Measurements from ENCODE around the gene ARL8B.
"Not testable (repeated sequence)": the region's sequence is repeated elsewhere in the genome, so short reads cannot be mapped to it uniquely, and the experiment has no call there.

ARL8B gene

GRCh38 chr3:5113726-5114125 lies 8.4 kb upstream of the ARL8B start:
- H3K36me3 ChIP-seq (ENCODE audit: insufficient read depth, low read depth, low read length); H3K9me3 ChIP-seq (ENCODE audit: insufficient read depth, low read depth, low read length); H3K27me3 ChIP-seq (ENCODE audit: insufficient read depth, low read length); H3K9ac ChIP-seq (ENCODE audit: low read depth, low read length); H3K4me3 ChIP-seq (ENCODE audit: low read length); H3K27ac ChIP-seq (ENCODE audit: low read length); H3K4me1 ChIP-seq (ENCODE audit: insufficient read depth, low read length): not testable (repeated sequence)

- H3K9ac ChIP-seq (ENCODE audit: low read depth, low read length), result no peak overlapping the region
- H3K4me1 ChIP-seq (ENCODE audit: insufficient read depth, low read length), result no peaks in the 10 kb centered on the region
- H3K4me3 ChIP-seq (ENCODE audit: low read length), result no peak overlapping the region
- H3K9me3 ChIP-seq (ENCODE audit: insufficient read depth, low read depth, low read length), result no peaks in the 10 kb centered on the region
- H3K27me3 ChIP-seq (ENCODE audit: insufficient read depth, low read length), result no peaks in the 10 kb centered on the region
- no peak overlapping the region for H3K27ac ChIP-seq (ENCODE audit: low read length)
- H3K36me3 ChIP-seq (ENCODE audit: insufficient read depth, low read depth, low read length), result no peaks in the 10 kb centered on the region
Observed at GRCh38 chr3:5115506-5116162, 6.5 kb upstream of the ARL8B start.

GRCh38 chr3:5116538-5116937 lies 5.6 kb upstream of the ARL8B start:
- Histone ChIP-seq H3K9ac (ENCODE audit: low read depth, low read length) (no peak overlapping the region), H3K9me3 (ENCODE audit: insufficient read depth, low read depth, low read length) (no peaks in the 10 kb centered on the region), H3K4me3 (ENCODE audit: low read length) (no peak overlapping the region), H3K36me3 (ENCODE audit: insufficient read depth, low read depth, low read length) (no peaks in the 10 kb centered on the region), H3K27ac (ENCODE audit: low read length) (no peak overlapping the region), H3K4me1 (ENCODE audit: insufficient read depth, low read length) (no peaks in the 10 kb centered on the region), H3K27me3 (ENCODE audit: insufficient read depth, low read length) (no peaks in the 10 kb centered on the region)

- no peaks in the 10 kb centered on the region for H3K9me3 ChIP-seq (ENCODE audit: insufficient read depth, low read depth, low read length)
- no peaks in the 10 kb centered on the region for H3K36me3 ChIP-seq (ENCODE audit: insufficient read depth, low read depth, low read length)
- no peak overlapping the region for H3K27ac ChIP-seq (ENCODE audit: low read length)
- H3K4me3 ChIP-seq (ENCODE audit: low read length), result no peak overlapping the region
- no peaks in the 10 kb centered on the region for H3K4me1 ChIP-seq (ENCODE audit: insufficient read depth, low read length)
- no peak overlapping the region for H3K9ac ChIP-seq (ENCODE audit: low read depth, low read length)
- H3K27me3 ChIP-seq (ENCODE audit: insufficient read depth, low read length), result no peaks in the 10 kb centered on the region
Observed at GRCh38 chr3:5120446-5120845, 1.6 kb upstream of the ARL8B start.

- Histone ChIP-seq H3K4me3 (ENCODE audit: low read length) (peak overlapping the region; percentile 97), H3K27me3 (ENCODE audit: insufficient read depth, low read length) (no peaks in the 10 kb centered on the region), H3K4me1 (ENCODE audit: insufficient read depth, low read length) (no peaks in the 10 kb centered on the region), H3K36me3 (ENCODE audit: insufficient read depth, low read depth, low read length) (no peaks in the 10 kb centered on the region), H3K9ac (ENCODE audit: low read depth, low read length) (peak overlapping the region; percentile 85), H3K27ac (ENCODE audit: low read length) (peak overlapping the region; percentile 29), H3K9me3 (ENCODE audit: insufficient read depth, low read depth, low read length) (no peaks in the 10 kb centered on the region)
Observed at GRCh38 chr3:5122741-5123706, 932 bp downstream of the ARL8B start.

GRCh38 chr3:5123937-5124336 lies 1.8 kb downstream of the ARL8B start:
- Histone ChIP-seq H3K36me3 (ENCODE audit: insufficient read depth, low read depth, low read length) (no peaks in the 10 kb centered on the region), H3K9me3 (ENCODE audit: insufficient read depth, low read depth, low read length) (no peaks in the 10 kb centered on the region), H3K27me3 (ENCODE audit: insufficient read depth, low read length) (no peaks in the 10 kb centered on the region), H3K9ac (ENCODE audit: low read depth, low read length) (no peak overlapping the region), H3K4me3 (ENCODE audit: low read length) (0 out of 2 replicates have a peak overlapping the region, but pooled peaks have one; percentile 97), H3K4me1 (ENCODE audit: insufficient read depth, low read length) (no peaks in the 10 kb centered on the region), H3K27ac (ENCODE audit: low read length) (no peak overlapping the region)

GRCh38 chr3:5126586-5126985 lies 4.5 kb downstream of the ARL8B start:
- no peak overlapping the region for H3K4me3 ChIP-seq (ENCODE audit: low read length)
- no peak overlapping the region for H3K9ac ChIP-seq (ENCODE audit: low read depth, low read length)
- H3K4me1 ChIP-seq (ENCODE audit: insufficient read depth, low read length), result no peaks in the 10 kb centered on the region

GRCh38 chr3:5128849-5129248 lies 6.8 kb downstream of the ARL8B start:
- Histone ChIP-seq H3K27ac (ENCODE audit: low read length) (no peak overlapping the region), H3K4me3 (ENCODE audit: low read length) (no peak overlapping the region), H3K9me3 (ENCODE audit: insufficient read depth, low read depth, low read length) (no peaks in the 10 kb centered on the region), H3K9ac (ENCODE audit: low read depth, low read length) (no peak overlapping the region), H3K27me3 (ENCODE audit: insufficient read depth, low read length) (no peaks in the 10 kb centered on the region), H3K36me3 (ENCODE audit: insufficient read depth, low read depth, low read length) (no peaks in the 10 kb centered on the region), H3K4me1 (ENCODE audit: insufficient read depth, low read length) (peaks cover 11% of the 10 kb centered on the region; the same call in 1 of the 2 replicates)

More at GRCh38 chr3:5126586-5126985, 4.5 kb downstream of the ARL8B start:
- H3K27ac ChIP-seq (ENCODE audit: low read length), result no peak overlapping the region
- H3K27me3 ChIP-seq (ENCODE audit: insufficient read depth, low read length), result no peaks in the 10 kb centered on the region
- no peaks in the 10 kb centered on the region for H3K36me3 ChIP-seq (ENCODE audit: insufficient read depth, low read depth, low read length)
- no peaks in the 10 kb centered on the region for H3K9me3 ChIP-seq (ENCODE audit: insufficient read depth, low read depth, low read length)

- Histone ChIP-seq H3K27ac (ENCODE audit: low read length) (no peak overlapping the region), H3K27me3 (ENCODE audit: insufficient read depth, low read length) (no peaks in the 10 kb centered on the region), H3K36me3 (ENCODE audit: insufficient read depth, low read depth, low read length) (no peaks in the 10 kb centered on the region), H3K4me1 (ENCODE audit: insufficient read depth, low read length) (peaks cover 23% of the 10 kb centered on the region), H3K4me3 (ENCODE audit: low read length) (peak overlapping the region; percentile 49), H3K9ac (ENCODE audit: low read depth, low read length) (peak overlapping the region; percentile 42; the same call in 1 of the 2 replicates), H3K9me3 (ENCODE audit: insufficient read depth, low read depth, low read length) (no peaks in the 10 kb centered on the region)
Observed at GRCh38 chr3:5133239-5134018, 11.3 kb downstream of the ARL8B start.

GRCh38 chr3:5134019-5134391 lies 11.9 kb downstream of the ARL8B start:
- no peak overlapping the region for H3K27ac ChIP-seq (ENCODE audit: low read length)

GRCh38 chr3:5134499-5134898 lies 12.4 kb downstream of the ARL8B start:
- no peak overlapping the region for H3K9ac ChIP-seq (ENCODE audit: low read depth, low read length)
- no peaks in the 10 kb centered on the region for H3K9me3 ChIP-seq (ENCODE audit: insufficient read depth, low read depth, low read length)
- H3K27me3 ChIP-seq (ENCODE audit: insufficient read depth, low read length), result no peaks in the 10 kb centered on the region
- H3K4me3 ChIP-seq (ENCODE audit: low read length), result no peak overlapping the region
- no peak overlapping the region for H3K27ac ChIP-seq (ENCODE audit: low read length)
- no peaks in the 10 kb centered on the region for H3K36me3 ChIP-seq (ENCODE audit: insufficient read depth, low read depth, low read length)
- peaks cover 23% of the 10 kb centered on the region for H3K4me1 ChIP-seq (ENCODE audit: insufficient read depth, low read length)

More at GRCh38 chr3:5134019-5134391, 11.9 kb downstream of the ARL8B start:
- no peaks in the 10 kb centered on the region for H3K9me3 ChIP-seq (ENCODE audit: insufficient read depth, low read depth, low read length)
- no peaks in the 10 kb centered on the region for H3K27me3 ChIP-seq (ENCODE audit: insufficient read depth, low read length)
- H3K4me3 ChIP-seq (ENCODE audit: low read length), result no peak overlapping the region
- H3K9ac ChIP-seq (ENCODE audit: low read depth, low read length), result no peak overlapping the region
- peaks cover 23% of the 10 kb centered on the region for H3K4me1 ChIP-seq (ENCODE audit: insufficient read depth, low read length)
- H3K36me3 ChIP-seq (ENCODE audit: insufficient read depth, low read depth, low read length), result no peaks in the 10 kb centered on the region
